ENCODE results near the gene RNF8. TPM values are rescaled to one million over a fixed set of nuclear protein-coding genes. Genes with fewer than 3 reads are reported as not detected.

The RNF8 gene
- total and polyA plus RNA-seq, 9 of the 15 experiments (the other 6 are each of a cell fraction or from before 2014, with no cell fraction given), result 10.6 to 47.0 (median 37.5) TPM

DNA sequence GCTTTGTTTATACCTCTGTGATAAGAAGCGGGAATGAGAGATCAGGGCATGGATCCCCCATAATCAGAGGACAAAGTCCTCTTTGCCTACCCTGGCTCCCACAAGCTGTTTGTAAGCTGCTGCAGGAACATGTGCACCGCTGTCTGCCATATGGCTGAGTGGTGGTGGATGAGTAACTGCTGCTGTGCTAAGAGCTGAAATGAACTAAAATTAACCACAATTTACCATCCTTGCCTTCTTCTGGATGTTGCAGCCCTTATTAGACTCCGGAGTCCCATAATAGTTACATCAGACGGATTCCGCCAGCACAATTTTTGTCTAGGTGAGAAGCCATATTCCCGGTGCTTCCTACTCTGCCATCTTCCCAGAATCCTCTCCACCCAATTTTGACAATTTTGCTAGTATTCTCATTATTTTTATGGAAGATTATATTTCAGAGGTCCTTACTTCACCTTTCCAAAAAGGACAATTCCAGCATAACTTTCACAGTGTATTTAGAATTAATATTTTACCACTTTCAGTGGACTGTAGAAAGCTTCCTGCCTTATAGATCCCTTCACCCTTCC, 73.2 kb downstream of the RNF8 start (continued):
- TF ChIP-seq, protein P1, sequence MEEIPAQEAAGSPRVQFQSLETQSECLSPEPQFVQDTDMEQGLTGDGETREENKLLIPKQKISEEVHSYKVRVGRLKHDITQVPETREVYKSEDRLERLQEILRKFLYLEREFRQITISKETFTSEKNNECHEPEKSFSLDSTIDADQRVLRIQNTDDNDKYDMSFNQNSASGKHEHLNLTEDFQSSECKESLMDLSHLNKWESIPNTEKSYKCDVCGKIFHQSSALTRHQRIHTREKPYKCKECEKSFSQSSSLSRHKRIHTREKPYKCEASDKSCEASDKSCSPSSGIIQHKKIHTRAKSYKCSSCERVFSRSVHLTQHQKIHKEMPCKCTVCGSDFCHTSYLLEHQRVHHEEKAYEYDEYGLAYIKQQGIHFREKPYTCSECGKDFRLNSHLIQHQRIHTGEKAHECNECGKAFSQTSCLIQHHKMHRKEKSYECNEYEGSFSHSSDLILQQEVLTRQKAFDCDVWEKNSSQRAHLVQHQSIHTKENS (CRISPR knock-in tag; IDR thresholded peaks at IDR 0.05), result no peak
- TF ChIP-seq, protein P2, sequence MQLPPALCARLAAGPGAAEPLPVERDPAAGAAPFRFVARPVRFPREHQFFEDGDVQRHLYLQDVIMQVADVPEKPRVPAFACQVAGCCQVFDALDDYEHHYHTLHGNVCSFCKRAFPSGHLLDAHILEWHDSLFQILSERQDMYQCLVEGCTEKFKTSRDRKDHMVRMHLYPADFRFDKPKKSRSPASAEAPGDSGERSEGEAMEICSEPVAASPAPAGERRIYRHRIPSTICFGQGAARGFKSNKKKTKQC (CRISPR knock-in tag; IDR thresholded peaks at IDR 0.05), result no peak
- TF ChIP-seq, protein P3, sequence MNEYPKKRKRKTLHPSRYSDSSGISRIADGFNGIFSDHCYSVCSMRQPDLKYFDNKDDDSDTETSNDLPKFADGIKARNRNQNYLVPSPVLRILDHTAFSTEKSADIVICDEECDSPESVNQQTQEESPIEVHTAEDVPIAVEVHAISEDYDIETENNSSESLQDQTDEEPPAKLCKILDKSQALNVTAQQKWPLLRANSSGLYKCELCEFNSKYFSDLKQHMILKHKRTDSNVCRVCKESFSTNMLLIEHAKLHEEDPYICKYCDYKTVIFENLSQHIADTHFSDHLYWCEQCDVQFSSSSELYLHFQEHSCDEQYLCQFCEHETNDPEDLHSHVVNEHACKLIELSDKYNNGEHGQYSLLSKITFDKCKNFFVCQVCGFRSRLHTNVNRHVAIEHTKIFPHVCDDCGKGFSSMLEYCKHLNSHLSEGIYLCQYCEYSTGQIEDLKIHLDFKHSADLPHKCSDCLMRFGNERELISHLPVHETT (CRISPR knock-in tag; conservative IDR thresholded peaks at IDR 0.05 in 1 of 2, IDR thresholded peaks at IDR 0.05 in 1 of 2), result peak in 1 of 2 experiments; percentile 89; a peak in 2 of 4 replicates
- TF ChIP-seq XRCC5 (IDR thresholded peaks at IDR 0.05; ENCODE audit: low read depth, low read length) (no peak), TCF7 (IDR thresholded peaks at IDR 0.05; ENCODE audit: borderline replicate concordance) (no peak), GABPB2 (CRISPR knock-in tag; conservative IDR thresholded peaks at IDR 0.05) (no peak), HDGF (IDR thresholded peaks at IDR 0.05) (no peak), TAF9B (IDR thresholded peaks at IDR 0.05; ENCODE audit: partially characterized antibody) (no peak), RBM25 (IDR thresholded peaks at IDR 0.05; ENCODE audit: low read depth, low read length, severe bottlenecking) (no peak), MTA1 (IDR thresholded peaks at IDR 0.05; ENCODE audit: borderline replicate concordance) (0 out of 2 replicates have a peak, but pooled peaks have one; percentile 12), FOXK2 (conservative IDR thresholded peaks at IDR 0.05 in 1 of 2, IDR thresholded peaks at IDR 0.05 in 1 of 2; ENCODE audit: low read depth in 2 of 2) (peak; percentile 5 to 22; a peak in 1 of 4 replicates), ETV1 (tag; conservative IDR thresholded peaks at IDR 0.05; ENCODE audit: low read depth) (peak; percentile 40), RFX7 (CRISPR knock-in tag; IDR thresholded peaks at IDR 0.05) (no peak), ZSCAN32 (CRISPR knock-in tag; IDR thresholded peaks at IDR 0.05) (no peak), ESRRB (CRISPR knock-in tag; IDR thresholded peaks at IDR 0.05; ENCODE audit: borderline replicate concordance) (no peak)
- TF ChIP-seq, protein P4, sequence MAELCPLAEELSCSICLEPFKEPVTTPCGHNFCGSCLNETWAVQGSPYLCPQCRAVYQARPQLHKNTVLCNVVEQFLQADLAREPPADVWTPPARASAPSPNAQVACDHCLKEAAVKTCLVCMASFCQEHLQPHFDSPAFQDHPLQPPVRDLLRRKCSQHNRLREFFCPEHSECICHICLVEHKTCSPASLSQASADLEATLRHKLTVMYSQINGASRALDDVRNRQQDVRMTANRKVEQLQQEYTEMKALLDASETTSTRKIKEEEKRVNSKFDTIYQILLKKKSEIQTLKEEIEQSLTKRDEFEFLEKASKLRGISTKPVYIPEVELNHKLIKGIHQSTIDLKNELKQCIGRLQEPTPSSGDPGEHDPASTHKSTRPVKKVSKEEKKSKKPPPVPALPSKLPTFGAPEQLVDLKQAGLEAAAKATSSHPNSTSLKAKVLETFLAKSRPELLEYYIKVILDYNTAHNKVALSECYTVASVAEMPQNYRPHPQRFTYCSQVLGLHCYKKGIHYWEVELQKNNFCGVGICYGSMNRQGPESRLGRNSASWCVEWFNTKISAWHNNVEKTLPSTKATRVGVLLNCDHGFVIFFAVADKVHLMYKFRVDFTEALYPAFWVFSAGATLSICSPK (IDR thresholded peaks at IDR 0.05; ENCODE audit: borderline replicate concordance), result no peak
- TF ChIP-seq, protein P5, sequence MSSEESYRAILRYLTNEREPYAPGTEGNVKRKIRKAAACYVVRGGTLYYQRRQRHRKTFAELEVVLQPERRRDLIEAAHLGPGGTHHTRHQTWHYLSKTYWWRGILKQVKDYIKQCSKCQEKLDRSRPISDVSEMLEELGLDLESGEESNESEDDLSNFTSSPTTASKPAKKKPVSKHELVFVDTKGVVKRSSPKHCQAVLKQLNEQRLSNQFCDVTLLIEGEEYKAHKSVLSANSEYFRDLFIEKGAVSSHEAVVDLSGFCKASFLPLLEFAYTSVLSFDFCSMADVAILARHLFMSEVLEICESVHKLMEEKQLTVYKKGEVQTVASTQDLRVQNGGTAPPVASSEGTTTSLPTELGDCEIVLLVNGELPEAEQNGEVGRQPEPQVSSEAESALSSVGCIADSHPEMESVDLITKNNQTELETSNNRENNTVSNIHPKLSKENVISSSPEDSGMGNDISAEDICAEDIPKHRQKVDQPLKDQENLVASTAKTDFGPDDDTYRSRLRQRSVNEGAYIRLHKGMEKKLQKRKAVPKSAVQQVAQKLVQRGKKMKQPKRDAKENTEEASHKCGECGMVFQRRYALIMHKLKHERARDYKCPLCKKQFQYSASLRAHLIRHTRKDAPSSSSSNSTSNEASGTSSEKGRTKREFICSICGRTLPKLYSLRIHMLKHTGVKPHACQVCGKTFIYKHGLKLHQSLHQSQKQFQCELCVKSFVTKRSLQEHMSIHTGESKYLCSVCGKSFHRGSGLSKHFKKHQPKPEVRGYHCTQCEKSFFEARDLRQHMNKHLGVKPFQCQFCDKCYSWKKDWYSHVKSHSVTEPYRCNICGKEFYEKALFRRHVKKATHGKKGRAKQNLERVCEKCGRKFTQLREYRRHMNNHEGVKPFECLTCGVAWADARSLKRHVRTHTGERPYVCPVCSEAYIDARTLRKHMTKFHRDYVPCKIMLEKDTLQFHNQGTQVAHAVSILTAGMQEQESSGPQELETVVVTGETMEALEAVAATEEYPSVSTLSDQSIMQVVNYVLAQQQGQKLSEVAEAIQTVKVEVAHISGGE (CRISPR knock-in tag; IDR thresholded peaks at IDR 0.05), result peak in 1 of 3 experiments; percentile 77; a peak in 2 of 6 replicates
- TF ChIP-seq, protein P6, sequence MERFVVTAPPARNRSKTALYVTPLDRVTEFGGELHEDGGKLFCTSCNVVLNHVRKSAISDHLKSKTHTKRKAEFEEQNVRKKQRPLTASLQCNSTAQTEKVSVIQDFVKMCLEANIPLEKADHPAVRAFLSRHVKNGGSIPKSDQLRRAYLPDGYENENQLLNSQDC (CRISPR knock-in tag; IDR thresholded peaks at IDR 0.05), result 0 out of 2 replicates have a peak, but pooled peaks have one; percentile 33
